HCT116 (cell line): Measurements from ENCODE around the gene PTPRO. TPM values are rescaled to one million over a fixed set of nuclear protein-coding genes. Genes with fewer than 3 reads are reported as not detected.

Experiments used
- ATAC-seq: fragments of 200-7000 bp; cut with Tn5 transposase; 2 replicates; pipeline ENCODE4 v1.9.1; 2020; ENCODE audit warnings: mild to moderate bottlenecking, moderate library complexity
- BruUV-seq: library from RNA; stranded (reverse); fragments of 400-500 nt; replicated peaks from 2 replicates; lab custom pipeline; 2021; lab: Mats Ljungman, UMichigan
- CTCF ChIA-PET: fragments of 300-600 bp; sonication (Branson Sonifier 250); formaldehyde crosslinking; loops from one replicate; lab custom pipeline; 2021; ENCODE audit warnings: antibody characterized with exemption; lab: Charles Lee
- POLR2A ChIA-PET: fragments of 300-600, 350-600 bp; sonication (Branson Sonifier 250); formaldehyde crosslinking; loops from one replicate; lab custom pipeline; 2021; ENCODE audit warnings: antibody characterized with exemption; lab: Charles Lee
- RAD21 ChIA-PET, 2 experiments: fragments of 300-600 bp; sonication (Branson Sonifier 250); formaldehyde crosslinking; loops; one replicate each; lab custom pipeline; 2023; ENCODE audit warnings: low total read pairs in 2 of 2; ENCODE audit not compliant: uncharacterized antibody in 2 of 2, unreplicated experiment in 2 of 2, low non-redundant PET in 1 of 2; lab: Charles Lee
- DNase-seq: peaks from one replicate; pipeline ENCODE4 v3.0.0-alpha.2; 2010; ENCODE audit warnings: low read depth, low spot score
- H2AFZ ChIP-seq: fragments of 200-600 bp; shearing (Covaris generic), sonication (generic); 2 replicates; pipeline ENCODE4 v1.6.1; 2017; ENCODE audit warnings: low read depth, mixed run types, mixed read lengths, antibody characterized with exemption, low read length; ENCODE audit not compliant: poor library complexity, severe bottlenecking
- H3K27ac ChIP-seq: 2 replicates; pipeline ENCODE4 v1.5.1; 2012; ENCODE audit warnings: low read depth, low read length
- H3K27me3 ChIP-seq: fragments of 200-600 bp; sonication (generic); 2 replicates; pipeline ENCODE4 v1.6.1; 2016; ENCODE audit warnings: mixed run types, low read length, mixed read lengths; ENCODE audit not compliant: insufficient read depth
- H3K36me3 ChIP-seq, 2 experiments: fragments of 200-500 bp in 1 of 2; fragments of 200-600 bp in 1 of 2; sonication (Bioruptor generic) in 1 of 2; sonication (generic) in 1 of 2; 2 replicates each; pipeline versions ENCODE4 v1.5.1 to v1.6.1; 2014 to 2016; ENCODE audit warnings: low read length in 2 of 2, inconsistent platforms in 1 of 2, mixed read lengths in 1 of 2, mixed run types in 1 of 2; ENCODE audit not compliant: insufficient read depth in 2 of 2, control insufficient read depth in 1 of 2
- H3K4me1 ChIP-seq, 2 experiments: fragments of 200-600 bp in 1 of 2; sonication (generic) in 1 of 2; 2 replicates each; pipeline versions ENCODE4 v1.5.1 to v1.6.1; 2012 to 2017; ENCODE audit warnings: low read length in 2 of 2, inconsistent platforms in 1 of 2, mild to moderate bottlenecking in 1 of 2, mixed read lengths in 1 of 2, mixed run types in 1 of 2, moderate library complexity in 1 of 2; ENCODE audit not compliant: insufficient read depth in 2 of 2, control insufficient read depth in 1 of 2
- H3K4me2 ChIP-seq: fragments of 200-600 bp; sonication (generic); 2 replicates; pipeline ENCODE4 v1.6.1; 2017; ENCODE audit warnings: mixed run types, low read length, mixed read lengths
- H3K4me3 ChIP-seq, 2 experiments: fragments of 200-600 bp in 1 of 2; sonication (generic) in 1 of 2; replicated peaks in 1 of 2; 2 replicates each; pipeline ENCODE4 v1.5.1; 2011 to 2016; ENCODE audit warnings: low read length in 2 of 2, control low read depth in 1 of 2, low read depth in 1 of 2, mild to moderate bottlenecking in 1 of 2, mixed read lengths in 1 of 2, mixed run types in 1 of 2
- H3K79me2 ChIP-seq: fragments of 200-600 bp; sonication (generic); 2 replicates; pipeline ENCODE4 v1.6.1; 2017; ENCODE audit warnings: mild to moderate bottlenecking, mixed run types, low read length, moderate library complexity, mixed read lengths; ENCODE audit not compliant: insufficient read depth
- H3K9ac ChIP-seq: fragments of 200-600 bp; sonication (generic); 2 replicates; pipeline ENCODE4 v1.6.1; 2016; ENCODE audit warnings: low read length, mixed read lengths
- H3K9me2 ChIP-seq: fragments of 200-600 bp; sonication (generic), shearing (Covaris generic); 2 replicates; pipeline ENCODE4 v1.6.1; 2017; ENCODE audit warnings: mixed run types, mild to moderate bottlenecking, moderate library complexity; ENCODE audit not compliant: insufficient read depth
- H3K9me3 ChIP-seq, 2 experiments: fragments of 200-500 bp in 1 of 2; fragments of 200-600 bp in 1 of 2; sonication (Bioruptor generic) in 1 of 2; sonication (generic) in 1 of 2; 2 replicates each; pipeline ENCODE4 v1.6.1; 2014 to 2017; ENCODE audit warnings: low read length in 2 of 2, mixed read lengths in 2 of 2, inconsistent platforms in 1 of 2, low read depth in 1 of 2, mild to moderate bottlenecking in 1 of 2, mixed run types in 1 of 2, moderate library complexity in 1 of 2; ENCODE audit not compliant: control insufficient read depth in 1 of 2, insufficient read depth in 1 of 2
- H4K20me1 ChIP-seq: fragments of 200-600 bp; sonication (generic), shearing (Covaris generic); 2 replicates; pipeline ENCODE4 v1.6.1; 2017; ENCODE audit warnings: mixed run types, mild to moderate bottlenecking, moderate library complexity; ENCODE audit not compliant: insufficient read depth
- CBX3 ChIP-seq: IDR thresholded peaks from 2 replicates; pipeline ENCODE4 v1.6.1; 2012; ENCODE audit warnings: low read depth
- EGR1 ChIP-seq: IDR thresholded peaks from 2 replicates; pipeline ENCODE4 v1.6.1; 2012; ENCODE audit warnings: low read depth
- ELF1 ChIP-seq: IDR thresholded peaks from 2 replicates; pipeline ENCODE4 v1.6.1; 2012; ENCODE audit warnings: low read depth, borderline replicate concordance
- EZH2 ChIP-seq: fragments of 200-600 bp; sonication (generic); IDR thresholded peaks from 2 replicates; pipeline ENCODE4 v1.6.1; 2017; ENCODE audit warnings: antibody characterized with exemption, mixed run types
- JUND ChIP-seq: IDR thresholded peaks from 2 replicates; pipeline ENCODE4 v1.6.1; 2012
- MAX ChIP-seq: IDR thresholded peaks from 2 replicates; pipeline ENCODE4 v1.6.1; 2012
- POLR2A ChIP-seq: IDR thresholded peaks from 2 replicates; pipeline ENCODE4 v1.7.0; 2011; ENCODE audit warnings: borderline replicate concordance; ENCODE audit not compliant: insufficient read depth, insufficient read length; ENCODE audit errors: extremely low read depth
- REST ChIP-seq: IDR thresholded peaks from 2 replicates; pipeline ENCODE4 v1.6.1; 2012; ENCODE audit warnings: low read depth
- SRF ChIP-seq: IDR thresholded peaks from 2 replicates; pipeline ENCODE4 v1.6.1; 2012; ENCODE audit warnings: low read depth
- YY1 ChIP-seq: IDR thresholded peaks from 2 replicates; pipeline ENCODE4 v1.6.1; 2011; ENCODE audit warnings: low read length, low read depth, moderate library complexity, mild to moderate bottlenecking; ENCODE audit not compliant: insufficient replicate concordance; ENCODE audit errors: extremely low read depth
- intact Hi-C: fragments of 100-400 bp; cut with micrococcal nuclease; formaldehyde crosslinking; loops from 2 replicates; pipeline ENCODE4 v1.10.0; 2022
- total RNA-seq: library from RNA; stranded (reverse); gene quantifications from one replicate; pipeline ENCODE4 v1.2.1, GENCODE V29; 2021; ENCODE audit not compliant: unreplicated experiment
- TF ChIP-seq, protein P1 (sequence below), 3 experiments: fragments of 200-600 bp in 1 of 3; sonication (generic) in 1 of 3; IDR thresholded peaks in 2 of 3; conservative IDR thresholded peaks in 1 of 3; 2 replicates each; pipeline ENCODE4 v1.5.1; 2012 to 2017; ENCODE audit warnings: low read depth in 2 of 3, low read length in 2 of 3, antibody characterized with exemption in 1 of 3, borderline replicate concordance in 1 of 3, control low read depth in 1 of 3, mild to moderate bottlenecking in 1 of 3, mixed read lengths in 1 of 3, mixed run types in 1 of 3, moderate library complexity in 1 of 3; ENCODE audit not compliant: insufficient read depth in 1 of 3

PTPRO gene
- total RNA-seq, 1 experiment from 2014 or later, result not detected

GRCh38 chr12:15545334-15545733, 223.0 kb downstream of the PTPRO start (continued):
- TF ChIP-seq, protein P1, sequence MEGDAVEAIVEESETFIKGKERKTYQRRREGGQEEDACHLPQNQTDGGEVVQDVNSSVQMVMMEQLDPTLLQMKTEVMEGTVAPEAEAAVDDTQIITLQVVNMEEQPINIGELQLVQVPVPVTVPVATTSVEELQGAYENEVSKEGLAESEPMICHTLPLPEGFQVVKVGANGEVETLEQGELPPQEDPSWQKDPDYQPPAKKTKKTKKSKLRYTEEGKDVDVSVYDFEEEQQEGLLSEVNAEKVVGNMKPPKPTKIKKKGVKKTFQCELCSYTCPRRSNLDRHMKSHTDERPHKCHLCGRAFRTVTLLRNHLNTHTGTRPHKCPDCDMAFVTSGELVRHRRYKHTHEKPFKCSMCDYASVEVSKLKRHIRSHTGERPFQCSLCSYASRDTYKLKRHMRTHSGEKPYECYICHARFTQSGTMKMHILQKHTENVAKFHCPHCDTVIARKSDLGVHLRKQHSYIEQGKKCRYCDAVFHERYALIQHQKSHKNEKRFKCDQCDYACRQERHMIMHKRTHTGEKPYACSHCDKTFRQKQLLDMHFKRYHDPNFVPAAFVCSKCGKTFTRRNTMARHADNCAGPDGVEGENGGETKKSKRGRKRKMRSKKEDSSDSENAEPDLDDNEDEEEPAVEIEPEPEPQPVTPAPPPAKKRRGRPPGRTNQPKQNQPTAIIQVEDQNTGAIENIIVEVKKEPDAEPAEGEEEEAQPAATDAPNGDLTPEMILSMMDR (IDR thresholded peaks at IDR 0.05 in 2 of 3, conservative IDR thresholded peaks at IDR 0.05 in 1 of 3; ENCODE audit: borderline replicate concordance in 1 of 3, insufficient read depth in 1 of 3, low read depth in 2 of 3, low read length in 2 of 3), result no peak
- TF ChIP-seq REST (no peak), EGR1 (no peak), ELF1 (no peak), SRF (no peak)

DNA sequence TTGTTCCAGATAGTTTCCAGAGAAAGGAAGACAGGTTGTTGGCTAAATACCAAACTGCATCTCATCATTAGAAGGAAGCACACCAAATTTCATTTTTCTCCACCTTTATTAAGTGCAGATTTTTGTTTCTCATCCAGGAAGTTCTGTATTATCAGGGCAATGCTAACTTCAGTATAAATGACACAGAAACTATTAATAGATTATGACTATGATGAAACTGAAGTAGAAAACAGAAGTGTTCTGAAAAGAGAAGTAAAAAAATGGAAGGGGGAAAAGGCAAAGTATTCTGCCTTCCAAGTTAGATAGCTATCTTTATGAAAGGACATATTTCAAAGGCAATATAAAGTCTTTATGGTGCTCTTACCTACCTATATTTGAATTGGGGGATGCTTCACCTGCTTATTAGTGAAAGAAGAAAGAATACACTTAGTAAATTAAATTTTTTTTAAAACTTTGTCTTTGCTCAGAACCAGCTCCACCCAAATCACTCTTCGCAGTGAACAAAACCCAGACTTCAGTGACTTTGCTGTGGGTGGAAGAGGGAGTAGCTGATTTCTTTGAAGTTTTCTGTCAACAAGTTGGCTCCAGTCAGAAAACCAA, 223.9 kb downstream of the PTPRO start:
- POLR2A ChIA-PET, result no interaction called here
- Histone ChIP-seq H3K36me3 (no peaks in the 10 kb centered on the region), H3K9me3 (no peaks in the 10 kb centered on the region), H3K4me3 (no peak overlapping the region), H3K9me2 (no peaks in the 10 kb centered on the region), H4K20me1 (no peaks in the 10 kb centered on the region), H3K4me2 (no peak overlapping the region), H2AFZ (no peak overlapping the region), H3K27ac (no peak overlapping the region), H3K27me3 (no peaks in the 10 kb centered on the region), H3K79me2 (no peaks in the 10 kb centered on the region), H3K9ac (no peak overlapping the region), H3K4me1 (no peaks in the 10 kb centered on the region)
- RAD21 ChIA-PET, result no interaction called here
- CTCF ChIA-PET, result interaction anchor here (1.6 kb wide), 1 partner anchor 14 kb away, joined by 8 read pairs; no protein-coding TSS in a partner anchor
- DNase-seq (no peak), ATAC-seq (no peak)
- intact Hi-C loops, result no loop called here
- BruUV-seq, result no TSS peak
- TF ChIP-seq, protein P1 (IDR thresholded peaks at IDR 0.05 in 2 of 3, conservative IDR thresholded peaks at IDR 0.05 in 1 of 3; ENCODE audit: borderline replicate concordance in 1 of 3, insufficient read depth in 1 of 3, low read depth in 2 of 3, low read length in 2 of 3), result no peak
- TF ChIP-seq EZH2 (no peak), REST (no peak), YY1 (no peak), JUND (no peak), MAX (no peak), POLR2A (no peak), EGR1 (no peak), CBX3 (no peak)
